Neural progenitor cell (in vitro differentiated cells): Measurements from ENCODE around the gene PIK3CD. TPM values are rescaled to one million over a fixed set of nuclear protein-coding genes. Genes with fewer than 3 reads are reported as not detected.

ENCODE experiments used
- DNase-seq: peaks from one replicate; pipeline ENCODE4 v3.0.0-alpha.2; 2016; ENCODE audit warnings: low spot score
- H2AFZ ChIP-seq: fragments of 200-600 bp; sonication (generic); replicated peaks from 2 replicates; pipeline ENCODE4 v1.6.1; 2016; ENCODE audit warnings: antibody characterized with exemption
- H3F3A ChIP-seq: fragments of 200-600 bp; sonication (generic); 2 replicates; pipeline ENCODE4 v1.6.1; 2016; ENCODE audit warnings: antibody characterized with exemption, low read depth
- H3K27ac ChIP-seq: fragments of 200-600 bp; sonication (generic); 2 replicates; pipeline ENCODE4 v1.5.1; 2016; ENCODE audit warnings: mild to moderate bottlenecking
- H3K27me3 ChIP-seq: fragments of 200-600 bp; sonication (generic); 2 replicates; pipeline ENCODE4 v1.6.1; 2016; ENCODE audit warnings: mild to moderate bottlenecking, moderate library complexity
- H3K36me3 ChIP-seq: fragments of 200-600 bp; sonication (generic); 2 replicates; pipeline ENCODE4 v1.5.1; 2016
- H3K4me1 ChIP-seq: fragments of 200-600 bp; sonication (generic); 2 replicates; pipeline ENCODE4 v1.6.1; 2016; ENCODE audit warnings: mixed run types
- H3K4me2 ChIP-seq: fragments of 200-600 bp; sonication (generic); 2 replicates; pipeline ENCODE4 v1.6.1; 2016
- H3K4me3 ChIP-seq: fragments of 200-600 bp; sonication (generic); 2 replicates; pipeline ENCODE4 v1.5.1; 2016
- H3K79me2 ChIP-seq: fragments of 200-600 bp; sonication (generic); 2 replicates; pipeline ENCODE4 v1.6.1; 2016; ENCODE audit warnings: low read depth
- H3K9ac ChIP-seq: fragments of 200-600 bp; sonication (generic); 2 replicates; pipeline ENCODE4 v1.6.1; 2016
- H3K9me3 ChIP-seq: fragments of 200-600 bp; sonication (generic); 2 replicates; pipeline ENCODE4 v1.5.1; 2016; ENCODE audit warnings: low read depth
- H4K20me1 ChIP-seq: fragments of 200-600 bp; sonication (generic); 2 replicates; pipeline ENCODE4 v1.6.1; 2016; ENCODE audit warnings: low read depth
- H3K27ac Mint-ChIP-seq: 3 replicates; pipeline ENCODE4 v1.8.0; 2021; ENCODE audit warnings: mixed read lengths
- H3K27me3 Mint-ChIP-seq: 2 replicates; pipeline ENCODE4 v1.8.0; 2022; ENCODE audit warnings: low read depth, mild to moderate bottlenecking, inconsistent platforms, moderate library complexity, mixed read lengths; ENCODE audit not compliant: insufficient read depth
- H3K36me3 Mint-ChIP-seq: 3 replicates; pipeline ENCODE4 v1.8.0; 2021; ENCODE audit warnings: mixed read lengths
- H3K4me1 Mint-ChIP-seq: 3 replicates; pipeline ENCODE4 v1.8.0; 2021; ENCODE audit warnings: mixed read lengths
- H3K4me3 Mint-ChIP-seq: 3 replicates; pipeline ENCODE4 v1.8.0; 2021; ENCODE audit warnings: mild to moderate bottlenecking, moderate library complexity, mixed read lengths
- H3K9me3 Mint-ChIP-seq: 3 replicates; pipeline ENCODE4 v1.8.0; 2020; ENCODE audit warnings: mixed read lengths
- CTCF ChIP-seq: fragments of 200-600 bp; sonication (generic); IDR thresholded peaks from 2 replicates; pipeline ENCODE4 v1.5.1; 2017; ENCODE audit warnings: antibody characterized with exemption, mild to moderate bottlenecking
- EZH2 ChIP-seq: fragments of 200-600 bp; sonication (generic); IDR thresholded peaks from 2 replicates; pipeline ENCODE4 v1.6.1; 2017; ENCODE audit warnings: antibody characterized with exemption, mild to moderate bottlenecking, moderate library complexity
- EZH2phosphoT487 ChIP-seq: fragments of 200-600 bp; sonication (generic); IDR thresholded peaks from 2 replicates; pipeline ENCODE4 v1.6.1; 2017; ENCODE audit warnings: antibody characterized with exemption
- total RNA-seq: library from RNA; depleted of rRNA; stranded (reverse); fragments of >200 nt; gene quantifications from 2 replicates; pipeline ENCODE4 v1.2.3, GENCODE V29; 2015; ENCODE audit warnings: low replicate concordance

PIK3CD gene
- total RNA-seq, 1 donor from 2014 or later: 5.0 TPM

- H3K9me3 Mint-ChIP-seq: no peaks in the 10 kb centered on the region
- Histone ChIP-seq H3F3A (no peaks in the 10 kb centered on the region), H3K27me3 (no peaks in the 10 kb centered on the region), H3K27ac (no peak overlapping the region), H3K4me1 (no peaks in the 10 kb centered on the region), H3K79me2 (no peaks in the 10 kb centered on the region), H3K4me3 (no peak overlapping the region), H3K9me3 (no peaks in the 10 kb centered on the region), H4K20me1 (peaks cover 9% of the 10 kb centered on the region), H3K9ac (no peak overlapping the region), H3K4me2 (no peak overlapping the region), H3K36me3 (no peaks in the 10 kb centered on the region), H2AFZ (no peak overlapping the region)
- TF ChIP-seq EZH2: no peak
- TF ChIP-seq EZH2phosphoT487: no peak
- TF ChIP-seq CTCF: no peak
- H3K27me3 Mint-ChIP-seq: peaks cover 4% of the 10 kb centered on the region
- no peak overlapping the region for H3K4me3 Mint-ChIP-seq
- no peak overlapping the region for H3K27ac Mint-ChIP-seq
- H3K36me3 Mint-ChIP-seq: peaks cover 9% of the 10 kb centered on the region
- no peaks in the 10 kb centered on the region for H3K4me1 Mint-ChIP-seq
- DNase-seq: no peak
These were observed 44.2 kb upstream of the PIK3CD start for GRCh38 chr1:9607352-9607751.

- no peaks in the 10 kb centered on the region for H3K9me3 Mint-ChIP-seq
- H3K4me1 Mint-ChIP-seq: no peaks in the 10 kb centered on the region
- no peaks in the 10 kb centered on the region for H3K27me3 ChIP-seq
- H3K4me3 Mint-ChIP-seq: no peak overlapping the region
- no peak for DNase-seq
- H3K9me3 ChIP-seq: no peaks in the 10 kb centered on the region
- H3K27ac ChIP-seq: no peak overlapping the region
- H3K79me2 ChIP-seq: no peaks in the 10 kb centered on the region
- peaks cover 1% of the 10 kb centered on the region for H3F3A ChIP-seq
- TF ChIP-seq EZH2: no peak
- TF ChIP-seq EZH2phosphoT487: no peak
- TF ChIP-seq CTCF: no peak
- no peak overlapping the region for H3K27ac Mint-ChIP-seq
- no peaks in the 10 kb centered on the region for H3K36me3 ChIP-seq
- H2AFZ ChIP-seq: no peak overlapping the region
- peaks cover 6% of the 10 kb centered on the region for H4K20me1 ChIP-seq
- H3K9ac ChIP-seq: no peak overlapping the region
- H3K27me3 Mint-ChIP-seq: peaks cover 2% of the 10 kb centered on the region
- peaks cover 6% of the 10 kb centered on the region for H3K36me3 Mint-ChIP-seq
- no peaks in the 10 kb centered on the region for H3K4me1 ChIP-seq
- H3K4me2 ChIP-seq: no peak overlapping the region
- no peak overlapping the region for H3K4me3 ChIP-seq
These were observed 41.5 kb upstream of the PIK3CD start for GRCh38 chr1:9609998-9610397.

GRCh38 chr1:9610548-9610947 lies 41.0 kb upstream of the PIK3CD start:
- Histone ChIP-seq H3K4me2 (no peak overlapping the region), H3K79me2 (no peaks in the 10 kb centered on the region), H2AFZ (no peak overlapping the region), H3K27ac (no peak overlapping the region), H3K36me3 (no peaks in the 10 kb centered on the region), H3K4me3 (no peak overlapping the region), H3K27me3 (no peaks in the 10 kb centered on the region), H3F3A (peaks cover 7% of the 10 kb centered on the region), H3K9me3 (no peaks in the 10 kb centered on the region), H4K20me1 (peaks cover 6% of the 10 kb centered on the region), H3K4me1 (no peaks in the 10 kb centered on the region), H3K9ac (no peak overlapping the region)
- H3K4me1 Mint-ChIP-seq: no peaks in the 10 kb centered on the region
- H3K9me3 Mint-ChIP-seq: no peaks in the 10 kb centered on the region
- no peak overlapping the region for H3K27ac Mint-ChIP-seq
- H3K36me3 Mint-ChIP-seq: peaks cover 6% of the 10 kb centered on the region
- peaks cover 2% of the 10 kb centered on the region for H3K27me3 Mint-ChIP-seq
- no peak for DNase-seq
- TF ChIP-seq EZH2 (no peak), CTCF (no peak), EZH2phosphoT487 (no peak)
- no peak overlapping the region for H3K4me3 Mint-ChIP-seq

- Histone ChIP-seq H3K9me3 (no peaks in the 10 kb centered on the region), H3K4me2 (no peak overlapping the region), H3K27ac (no peak overlapping the region), H2AFZ (no peak overlapping the region), H3K79me2 (no peaks in the 10 kb centered on the region), H3K27me3 (no peaks in the 10 kb centered on the region), H3K9ac (no peak overlapping the region), H4K20me1 (no peaks in the 10 kb centered on the region), H3K4me1 (no peaks in the 10 kb centered on the region), H3K4me3 (no peak overlapping the region), H3F3A (peaks cover 8% of the 10 kb centered on the region), H3K36me3 (no peaks in the 10 kb centered on the region)
- TF ChIP-seq EZH2phosphoT487: no peak
- no peak for TF ChIP-seq CTCF
- no peak for TF ChIP-seq EZH2
- peaks cover 2% of the 10 kb centered on the region for H3K27me3 Mint-ChIP-seq
- no peak overlapping the region for H3K4me3 Mint-ChIP-seq
- H3K27ac Mint-ChIP-seq: no peak overlapping the region
- no peaks in the 10 kb centered on the region for H3K9me3 Mint-ChIP-seq
- DNase-seq: no peak
- H3K4me1 Mint-ChIP-seq: no peaks in the 10 kb centered on the region
- peaks cover 6% of the 10 kb centered on the region for H3K36me3 Mint-ChIP-seq
These were observed 39.8 kb upstream of the PIK3CD start for GRCh38 chr1:9611716-9612115.
